Activated CD4-positive, alpha-beta T cell treated with anti-CD3 and anti-CD28 coated beads, Interleukin-10, Interleukin-2, amounts not matched to agents 100 ng/mL and 50 ng/mL, durations not matched to agents 16 hours and 8 hours (primary cell): ENCODE results near the gene TOR3A.
A peak's percentile ranks its signal among the peaks of the same experiment; 100 is the strongest.
"Not testable (repeated sequence)": the region's sequence is repeated elsewhere in the genome, so short reads cannot be mapped to it uniquely, and the experiment has no call there.

Experiments
- DNase-seq: peaks from one replicate; pipeline ENCODE4 v3.0.0-alpha.2; 2020

The TOR3A gene, protein sequence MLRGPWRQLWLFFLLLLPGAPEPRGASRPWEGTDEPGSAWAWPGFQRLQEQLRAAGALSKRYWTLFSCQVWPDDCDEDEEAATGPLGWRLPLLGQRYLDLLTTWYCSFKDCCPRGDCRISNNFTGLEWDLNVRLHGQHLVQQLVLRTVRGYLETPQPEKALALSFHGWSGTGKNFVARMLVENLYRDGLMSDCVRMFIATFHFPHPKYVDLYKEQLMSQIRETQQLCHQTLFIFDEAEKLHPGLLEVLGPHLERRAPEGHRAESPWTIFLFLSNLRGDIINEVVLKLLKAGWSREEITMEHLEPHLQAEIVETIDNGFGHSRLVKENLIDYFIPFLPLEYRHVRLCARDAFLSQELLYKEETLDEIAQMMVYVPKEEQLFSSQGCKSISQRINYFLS

DNA sequence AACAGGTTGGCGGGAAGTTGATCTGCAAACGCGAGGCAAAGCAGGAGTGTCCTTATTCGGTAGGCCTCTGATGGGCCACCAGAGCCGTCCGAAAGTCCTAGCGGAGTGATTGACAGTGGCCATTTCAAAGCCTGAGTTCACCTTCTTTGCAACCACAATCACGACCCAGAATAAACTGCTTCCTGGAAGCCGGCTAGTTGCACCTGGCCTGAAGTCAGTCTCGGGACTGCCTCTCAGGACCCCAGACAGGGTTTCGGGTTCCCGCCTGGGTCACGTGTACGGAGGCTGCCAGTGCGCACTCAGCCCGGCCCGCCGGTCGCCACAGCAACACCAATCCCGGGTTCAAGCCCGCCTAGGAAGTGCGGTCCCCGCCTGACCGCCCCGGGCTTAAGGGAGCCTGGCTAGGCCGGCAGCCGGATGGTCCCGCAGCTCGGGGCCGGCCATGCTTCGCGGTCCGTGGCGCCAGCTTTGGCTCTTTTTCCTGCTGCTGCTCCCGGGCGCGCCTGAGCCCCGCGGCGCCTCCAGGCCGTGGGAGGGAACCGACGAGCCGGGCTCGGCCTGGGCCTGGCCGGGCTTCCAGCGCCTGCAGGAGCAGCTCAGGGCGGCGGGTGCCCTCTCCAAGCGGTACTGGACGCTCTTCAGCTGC, at the start of gene TOR3A:
Gene TOR3A (plus strand): TSS at position 384 of the 646 bp plus-strand sequence. CDS start 59 bp downstream, at position 443.
- peak; percentile 95 for DNase-seq

DNA sequence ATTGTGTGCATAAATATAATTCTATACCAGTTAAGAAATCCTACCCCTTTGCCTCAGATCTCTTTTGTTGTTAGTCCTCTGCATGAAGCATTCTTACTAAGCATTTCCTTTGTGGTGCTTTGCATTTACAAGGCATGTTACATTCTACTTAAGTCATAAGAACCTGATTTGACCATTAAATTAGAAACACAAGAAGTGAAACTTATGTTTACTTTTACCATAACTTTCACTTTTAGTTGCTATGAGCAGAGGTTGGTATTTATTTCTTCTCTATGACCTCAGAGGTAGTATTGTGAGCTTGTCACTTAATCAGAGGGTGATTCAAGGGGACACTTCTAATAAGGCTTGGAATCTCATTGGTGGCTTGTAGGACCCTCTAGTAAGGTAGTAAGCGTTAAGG, 47.1 kb upstream of the TOR3A start:
- DNase-seq = peak; percentile 85

DNA sequence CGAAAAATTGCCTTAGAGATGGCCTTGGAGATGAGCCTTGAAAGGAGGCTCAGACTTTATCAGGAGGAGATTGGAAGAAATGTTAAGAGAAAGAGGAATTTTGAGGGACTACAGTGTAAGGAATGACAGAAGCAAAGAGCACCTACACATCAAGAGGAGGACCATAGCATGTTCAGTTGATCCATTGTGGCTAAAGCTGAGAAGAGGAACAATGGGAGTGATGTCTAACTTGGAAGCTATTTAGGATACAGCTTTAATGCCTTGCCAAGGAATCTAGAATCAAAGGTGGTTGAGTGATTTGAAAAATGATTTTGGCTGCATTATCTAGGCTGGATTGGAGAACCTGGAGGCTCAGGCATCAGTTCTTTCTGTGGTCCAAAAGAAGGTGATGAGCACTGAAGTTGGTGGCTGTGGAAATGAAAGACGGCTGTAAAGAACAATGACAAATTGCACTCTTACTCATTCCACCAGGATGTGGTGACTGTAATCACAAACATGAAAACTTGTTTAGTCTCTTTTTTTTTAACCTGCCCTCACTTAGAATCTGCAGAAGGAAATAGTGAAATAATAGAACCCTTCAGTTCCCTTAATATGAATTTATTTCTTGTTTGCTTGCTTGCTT, 44.9 kb upstream of the TOR3A start:
- DNase-seq = peak; percentile 81

DNA sequence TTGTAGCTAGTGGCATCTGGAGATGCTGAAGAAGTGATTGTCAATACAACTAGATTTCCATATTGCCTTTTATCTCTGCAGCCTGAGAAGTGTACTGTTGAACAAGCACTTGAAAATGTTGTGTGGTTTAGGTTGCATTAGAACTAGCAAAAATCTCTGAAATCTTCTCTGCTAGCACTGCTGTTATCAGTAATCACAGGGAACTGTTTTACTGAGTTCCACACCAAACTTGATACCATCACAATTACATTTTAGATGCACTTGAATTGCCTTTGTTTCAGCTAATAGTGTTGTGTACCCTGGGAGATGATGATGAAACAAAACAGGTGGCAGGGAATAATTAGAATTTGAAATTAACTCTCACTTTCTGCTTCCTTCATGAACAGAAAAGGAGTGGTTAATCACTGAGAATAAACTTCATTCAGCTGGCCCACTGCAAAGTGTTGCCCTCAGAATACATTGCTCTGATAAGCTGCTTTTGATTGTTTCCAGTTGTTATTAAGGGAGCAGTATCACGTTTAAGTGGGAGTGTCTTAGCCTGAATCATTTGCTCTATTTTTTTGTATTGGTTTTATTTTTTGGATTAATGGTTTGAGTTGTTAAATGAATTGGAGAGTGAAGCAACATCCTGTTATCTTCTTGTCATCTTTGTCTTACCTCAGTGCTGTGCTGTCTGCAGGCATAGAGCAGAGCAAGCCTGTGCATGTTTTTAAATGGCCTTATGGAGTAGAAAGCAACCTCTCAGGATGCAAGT, 43.2 kb upstream of the TOR3A start:
- DNase-seq = peak; percentile 52

DNA sequence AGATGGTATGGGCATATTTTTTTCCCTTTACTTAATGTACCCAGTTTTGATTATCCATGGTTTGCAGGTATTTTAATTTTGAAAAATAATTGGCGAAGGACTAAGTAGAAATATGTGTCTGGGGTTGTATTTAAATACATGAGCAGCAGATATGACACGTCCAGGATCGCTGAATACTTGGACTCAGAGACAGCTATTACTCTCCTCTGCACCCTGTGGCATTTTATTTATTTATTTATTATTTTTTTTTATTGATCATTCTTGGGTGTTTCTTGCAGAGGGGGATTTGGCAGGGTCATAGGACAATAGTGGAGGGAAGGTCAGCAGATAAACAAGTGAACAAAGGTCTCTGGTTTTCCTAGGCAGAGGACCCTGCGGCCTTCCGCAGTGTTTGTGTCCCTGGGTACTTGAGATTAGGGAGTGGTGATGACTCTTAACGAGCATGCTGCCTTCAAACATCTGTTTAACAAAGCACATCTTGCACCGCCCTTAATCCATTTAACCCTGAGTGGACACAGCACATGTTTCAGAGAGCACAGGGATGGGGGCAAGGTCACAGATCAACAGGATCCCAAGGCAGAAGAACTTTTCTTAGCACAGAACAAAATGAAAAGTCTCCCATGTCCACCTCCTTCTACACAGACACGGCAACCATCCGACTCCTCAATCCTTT, 42.2 kb upstream of the TOR3A start:
- DNase-seq = not testable (repeated sequence)

DNA sequence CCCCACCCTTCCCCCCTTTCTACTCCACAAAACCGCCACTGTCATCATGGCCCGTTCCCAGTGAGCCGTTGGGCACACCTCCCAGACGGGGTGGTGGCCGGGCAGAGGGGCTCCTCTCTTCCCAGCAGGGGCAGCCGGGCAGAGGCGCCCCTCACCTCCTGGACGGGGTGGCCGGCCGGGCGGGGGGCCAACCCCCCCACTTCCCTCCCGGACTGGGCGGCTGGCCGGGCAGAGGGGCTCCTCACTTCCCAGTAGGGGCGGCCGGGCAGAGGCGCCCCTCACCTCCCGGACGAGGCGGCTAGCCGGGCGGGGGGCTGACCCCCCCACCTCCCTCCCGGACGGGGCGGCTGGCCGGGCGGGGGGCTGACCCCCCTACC, 41.7 kb upstream of the TOR3A start:
- DNase-seq = not testable (repeated sequence)

DNA sequence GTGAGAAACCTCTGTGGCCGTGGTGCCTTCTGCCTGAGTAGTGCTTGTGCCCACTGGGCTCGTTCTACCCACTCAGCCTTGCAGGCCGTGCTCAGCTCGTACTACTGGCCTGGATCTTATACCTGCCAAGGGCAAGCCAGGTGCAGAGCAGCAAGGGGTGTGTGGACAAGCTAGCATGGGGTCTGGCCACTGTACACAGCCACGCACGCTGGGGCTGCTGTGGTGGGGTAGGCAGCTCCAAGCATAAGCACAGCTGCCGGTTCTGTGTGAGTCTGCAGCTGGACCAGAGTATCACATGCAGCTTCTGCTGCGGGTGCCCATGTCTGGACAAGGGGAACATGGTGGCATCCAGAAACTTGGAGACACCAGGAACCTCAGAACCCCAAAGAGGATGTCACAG, 39.8 kb upstream of the TOR3A start:
- DNase-seq = no peak

DNA sequence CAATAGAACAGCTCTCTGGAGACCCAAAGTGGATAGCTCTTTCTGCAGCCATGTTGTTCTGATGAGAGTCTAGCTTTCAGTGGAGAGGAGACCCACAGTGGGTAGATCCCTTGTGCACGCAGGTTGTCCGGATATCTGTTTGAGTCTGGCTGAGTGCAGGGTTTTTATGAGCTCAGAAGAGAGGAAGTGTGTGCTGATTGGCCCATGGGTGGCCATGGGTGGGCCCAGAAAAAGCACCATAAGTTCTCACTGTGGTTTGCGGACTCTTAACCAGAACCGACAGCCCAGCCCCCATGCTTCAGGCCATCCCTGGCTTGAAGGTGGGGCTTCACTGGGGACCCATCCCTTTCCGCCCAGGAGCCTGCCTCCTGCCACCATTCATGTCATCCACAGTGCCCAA, 39.2 kb upstream of the TOR3A start:
- DNase-seq = no peak

DNA sequence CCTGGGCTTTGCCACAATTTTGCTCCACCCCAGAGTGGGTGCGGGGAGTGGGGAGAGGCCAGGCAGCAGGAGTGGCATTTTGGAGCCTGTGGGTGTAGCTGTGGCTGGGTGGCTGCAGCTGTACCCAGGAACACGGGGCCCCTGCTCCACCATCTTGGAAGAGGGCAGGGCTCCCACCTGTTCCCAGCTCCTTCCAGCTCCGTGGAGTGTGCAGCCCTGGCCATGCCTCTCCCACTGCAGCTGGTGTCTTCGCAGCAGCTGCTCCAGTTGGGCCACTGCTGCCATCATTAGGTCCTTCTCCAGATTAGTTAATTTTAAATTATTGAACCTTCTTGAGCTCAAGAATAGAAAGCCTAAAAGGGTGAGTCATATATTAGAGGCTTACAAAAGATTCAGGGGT, 38.6 kb upstream of the TOR3A start:
- no peak for DNase-seq

DNA sequence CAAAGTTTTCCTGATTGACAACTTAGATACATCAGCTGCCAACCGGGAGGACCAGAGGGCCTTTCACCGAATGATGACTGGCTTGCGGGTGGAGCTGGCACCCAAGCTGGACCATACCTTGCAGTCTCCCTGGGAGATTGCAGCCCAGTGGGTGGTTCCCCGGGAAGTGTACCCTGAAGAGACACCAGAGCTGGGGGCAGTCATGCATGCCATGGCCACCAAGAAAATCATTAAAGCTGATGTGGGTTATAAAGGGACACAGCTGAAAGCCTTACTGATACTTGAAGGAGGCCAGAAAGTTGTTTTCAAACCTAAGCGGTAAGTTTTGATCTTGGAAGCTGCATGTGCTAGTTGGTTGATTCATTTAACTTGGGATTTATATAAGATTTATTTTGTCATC, 38.0 kb upstream of the TOR3A start:
- DNase-seq = no peak

DNA sequence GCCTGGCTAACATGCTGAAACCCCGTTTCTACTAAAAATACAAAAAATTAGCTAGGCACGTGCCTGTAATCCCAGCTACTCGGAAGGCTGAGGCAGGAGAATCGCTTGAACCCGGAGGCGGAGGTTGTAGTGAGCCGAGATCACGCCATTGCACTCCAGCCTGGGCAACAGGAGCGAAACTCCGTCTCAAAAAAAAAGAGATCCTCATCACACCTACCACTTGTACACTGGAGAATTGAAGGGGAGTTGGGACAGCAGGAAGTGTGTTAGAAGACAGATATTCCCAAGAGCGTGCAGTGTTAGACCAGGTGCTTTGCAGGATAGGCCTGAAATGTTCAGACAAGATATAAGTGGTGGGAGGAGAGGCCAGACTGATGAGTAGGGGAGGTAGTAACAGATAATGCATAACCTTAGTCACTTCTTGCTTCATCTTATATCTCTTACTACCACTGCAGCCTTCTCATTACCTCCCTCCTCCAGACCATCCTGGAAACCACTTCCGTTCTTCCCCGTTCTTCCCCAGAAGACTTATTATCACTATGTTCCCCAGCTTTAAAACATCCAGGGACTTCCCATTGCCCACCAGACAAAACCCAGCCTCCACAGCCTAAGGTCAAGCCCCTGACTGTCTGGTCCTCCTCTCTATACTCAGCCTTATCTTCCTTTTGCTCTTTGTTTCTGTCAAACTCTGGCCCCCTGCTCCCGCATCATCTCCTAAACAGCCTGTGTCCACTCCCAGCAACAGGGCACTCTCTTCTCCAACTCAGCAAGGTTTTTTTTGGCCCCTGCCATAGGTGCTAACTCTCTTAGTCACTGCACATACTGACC, 34.8 kb upstream of the TOR3A start:
- DNase-seq = no peak

DNA sequence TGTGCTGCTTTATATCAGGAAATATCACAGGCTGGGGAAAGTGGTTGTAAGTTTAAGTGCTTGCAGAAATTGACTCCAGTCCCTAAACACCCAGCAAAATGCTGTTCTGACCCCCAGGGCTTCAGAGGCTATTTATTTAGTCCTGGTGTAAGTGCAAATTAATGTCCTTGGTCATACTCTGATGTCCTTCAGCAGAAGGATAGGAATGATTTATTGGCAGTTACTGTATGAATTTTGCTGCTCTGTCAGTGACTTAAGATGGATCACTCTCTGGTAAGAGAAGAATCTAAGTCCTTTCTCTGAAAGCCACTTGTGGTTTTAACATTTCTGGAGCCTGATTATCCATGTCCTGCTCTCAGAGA, 34.3 kb upstream of the TOR3A start:
- no peak for DNase-seq

DNA sequence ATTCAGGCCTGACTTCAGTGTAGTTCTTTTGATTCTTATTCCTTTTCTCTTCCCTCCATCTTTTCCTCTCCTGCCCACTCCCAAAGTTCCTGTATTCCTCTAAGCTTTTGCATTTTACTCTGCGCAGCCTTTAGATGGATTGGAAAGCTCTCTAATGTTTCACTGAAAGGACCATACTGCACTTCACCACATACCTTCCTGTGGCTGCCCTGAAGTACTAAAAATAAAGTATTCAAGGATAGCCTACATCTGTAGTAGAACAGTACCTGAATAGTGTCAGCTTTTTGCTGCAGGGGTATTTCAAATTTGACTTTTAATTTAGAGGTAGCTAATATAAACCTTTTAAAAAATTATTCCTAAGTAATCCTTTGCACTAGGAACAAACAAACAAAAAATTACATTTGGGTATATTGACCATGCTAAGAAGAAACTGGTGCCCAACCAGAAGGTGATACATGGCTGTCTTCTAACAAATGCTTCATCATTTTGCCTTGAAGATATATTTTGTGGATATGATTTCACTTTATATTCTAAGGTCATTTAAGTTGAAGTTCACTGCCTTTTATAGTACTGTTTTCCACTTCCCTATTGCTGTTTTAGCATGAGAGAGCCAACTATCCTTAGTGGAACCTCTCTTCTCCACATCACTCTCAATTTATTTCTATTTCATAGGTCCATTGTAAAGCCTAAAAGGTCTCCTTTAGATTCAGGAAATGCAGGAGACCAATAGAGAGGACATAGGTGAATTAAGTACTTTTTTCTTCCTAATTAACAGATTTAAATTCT, 33.3 kb upstream of the TOR3A start:
- DNase-seq = no peak

DNA sequence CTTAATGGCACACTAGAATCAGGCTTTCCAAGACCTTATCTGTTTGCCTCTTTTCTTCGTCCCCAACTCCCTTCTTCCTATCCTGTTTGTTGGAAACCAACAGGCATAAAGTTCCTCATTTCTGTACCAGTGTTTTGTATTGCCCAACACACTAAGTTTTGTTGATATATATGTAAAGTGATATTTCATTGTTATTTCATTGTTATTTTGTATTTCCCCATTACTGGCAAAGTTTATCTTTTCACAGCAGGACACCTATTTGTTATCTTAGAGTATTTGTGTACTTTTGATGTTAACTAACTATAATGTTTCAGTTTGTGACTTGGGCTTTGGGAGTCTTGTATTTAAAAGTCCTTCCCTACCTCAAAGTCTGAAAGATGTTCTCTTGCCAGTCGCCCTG, 29.1 kb upstream of the TOR3A start:
- DNase-seq = no peak

DNA sequence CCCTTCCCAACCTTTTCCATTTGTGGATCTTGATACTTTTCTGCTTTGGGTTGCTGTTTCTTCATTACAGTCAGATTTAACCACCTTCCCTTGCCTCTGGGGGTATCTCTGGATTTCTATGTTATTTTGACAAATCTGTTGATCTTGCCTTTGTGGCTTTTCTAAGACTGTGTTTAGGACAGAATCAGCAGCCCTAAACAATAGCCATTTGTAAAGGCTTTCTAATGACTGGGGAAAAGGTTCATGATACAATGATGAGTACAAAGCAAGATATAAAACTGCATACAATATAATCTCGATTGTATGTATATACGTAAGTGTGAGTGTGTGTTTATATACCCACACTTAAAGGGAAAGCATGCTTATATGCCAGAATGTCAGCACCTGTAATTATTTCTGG, 28.4 kb upstream of the TOR3A start:
- DNase-seq = no peak

DNA sequence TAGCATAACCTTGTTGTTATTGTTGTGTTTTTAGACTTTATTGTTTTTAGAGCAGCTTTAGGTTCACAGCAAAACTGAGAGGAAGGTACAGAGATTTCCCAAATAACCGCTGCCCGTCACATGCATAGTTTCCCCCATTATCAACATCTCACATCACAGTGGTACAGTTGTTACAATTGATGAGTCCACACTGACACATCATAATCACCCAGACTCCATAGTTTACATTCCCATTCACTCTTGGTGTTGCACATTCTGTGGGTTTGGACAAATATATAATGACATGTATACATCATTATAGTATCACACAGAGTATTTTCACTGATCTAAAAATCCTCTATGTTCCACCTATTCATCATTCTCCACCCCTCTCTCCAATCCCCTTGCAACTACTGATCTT, 25.9 kb upstream of the TOR3A start:
- DNase-seq = no peak

DNA sequence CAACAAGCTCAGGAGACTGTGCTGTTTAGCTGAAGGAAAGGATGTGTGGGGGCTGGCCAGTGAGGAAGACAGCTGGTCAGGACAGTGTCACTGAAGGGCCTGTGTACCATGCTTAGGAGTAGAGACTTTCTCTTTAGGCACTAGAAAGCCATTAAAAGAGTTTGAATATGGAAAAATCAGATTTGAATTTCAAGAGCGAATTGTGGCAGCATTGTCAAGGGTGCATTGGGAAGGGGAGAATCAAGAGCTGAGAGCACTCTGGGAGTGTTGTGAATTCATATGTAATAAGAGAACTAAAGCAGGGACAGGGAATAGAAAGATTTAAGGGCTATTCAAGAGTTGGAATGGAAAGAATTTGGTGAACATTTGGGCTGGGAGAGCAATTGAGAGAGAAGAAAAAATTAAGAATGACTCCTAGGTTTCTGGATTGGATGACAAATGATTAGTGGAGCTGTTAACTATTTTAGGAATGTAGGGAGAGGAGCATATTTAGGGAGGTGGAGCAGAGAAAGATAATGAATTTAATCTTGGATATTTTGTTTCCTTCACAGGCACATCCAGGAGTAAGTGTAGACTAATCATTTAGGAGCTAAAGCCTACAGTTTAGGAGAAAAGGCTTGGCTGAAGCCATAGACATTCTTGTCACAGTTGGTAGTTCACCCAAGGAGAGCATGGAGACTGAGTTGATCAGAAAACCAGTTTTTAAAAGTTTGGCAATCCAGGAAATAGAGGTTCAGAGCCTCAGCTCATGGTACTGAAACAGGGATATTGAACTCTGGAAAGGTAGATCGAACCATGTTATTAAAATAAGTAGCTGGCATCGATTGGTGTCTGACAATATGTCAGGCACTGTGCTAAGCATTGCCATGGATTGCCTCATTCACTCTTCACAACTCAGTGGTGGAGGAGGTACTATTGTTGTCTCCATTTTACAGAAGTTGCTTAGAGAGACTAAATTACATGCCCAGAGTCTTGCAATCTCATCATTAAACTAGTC, 23.1 kb upstream of the TOR3A start:
- DNase-seq = no peak

DNA sequence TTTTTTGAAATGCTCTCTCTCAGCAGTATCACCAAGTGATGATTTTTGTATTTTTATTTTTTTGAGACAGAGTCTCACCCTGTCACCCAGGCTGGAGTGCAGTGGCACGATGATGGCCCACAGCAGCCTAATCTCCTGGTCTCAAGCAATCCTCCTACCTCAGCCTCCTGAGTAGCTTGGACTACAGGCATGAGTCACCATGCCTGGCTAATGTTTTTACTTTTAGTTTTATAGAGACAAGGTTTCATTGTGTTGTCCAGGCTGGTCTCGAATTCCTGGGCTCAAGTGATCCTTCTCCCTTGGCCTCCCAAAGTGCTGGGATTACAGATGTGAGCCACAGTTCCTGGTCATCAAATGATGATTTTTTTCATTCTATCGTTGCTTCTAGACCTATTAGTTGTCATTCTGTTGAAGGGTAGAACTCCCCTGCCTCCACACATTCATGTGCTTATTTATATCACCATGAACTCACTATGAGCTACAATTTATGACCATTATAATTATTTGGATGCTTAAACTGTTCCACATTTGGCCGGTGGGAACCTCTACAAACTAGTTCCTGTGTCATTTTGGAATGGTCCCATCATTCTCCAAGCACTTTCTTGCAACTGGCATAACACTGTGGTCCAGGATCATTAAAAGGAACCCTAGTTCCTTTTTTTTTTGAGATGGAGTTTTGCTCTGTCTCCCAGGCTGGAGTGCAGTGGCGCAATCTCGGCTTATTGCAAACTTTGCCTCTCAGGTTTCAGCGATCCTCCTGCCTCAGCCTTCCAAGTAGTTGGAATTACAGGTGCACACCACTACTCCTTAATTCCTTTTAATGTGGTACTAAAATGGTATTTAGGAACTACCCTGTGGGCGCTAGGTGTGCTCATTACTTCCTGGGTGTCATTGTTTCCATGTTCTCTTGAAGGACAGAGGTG, 20.2 kb upstream of the TOR3A start:
- no peak for DNase-seq

DNA sequence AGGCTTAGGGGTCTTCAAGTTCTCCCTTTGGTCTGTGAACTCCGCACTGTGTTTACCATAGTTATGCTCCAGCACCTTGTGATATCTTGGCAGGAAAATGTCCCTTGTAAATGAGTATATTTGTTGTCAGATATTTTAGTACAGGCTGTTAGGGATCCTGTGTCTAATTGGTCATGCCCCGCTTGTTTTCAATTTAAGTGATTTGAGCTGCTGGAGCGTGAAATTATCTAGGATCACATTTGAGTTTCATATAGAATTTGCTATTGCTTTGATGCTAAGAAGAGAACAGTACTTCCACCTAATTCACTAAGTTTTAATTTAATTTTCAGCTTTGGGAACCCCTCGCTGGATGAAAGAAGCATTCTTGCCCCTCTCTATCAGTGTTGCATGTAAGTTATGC, 15.4 kb upstream of the TOR3A start:
- DNase-seq = no peak
